ENCODE measurements around the gene CHD8.

The CHD8 gene

DNA sequence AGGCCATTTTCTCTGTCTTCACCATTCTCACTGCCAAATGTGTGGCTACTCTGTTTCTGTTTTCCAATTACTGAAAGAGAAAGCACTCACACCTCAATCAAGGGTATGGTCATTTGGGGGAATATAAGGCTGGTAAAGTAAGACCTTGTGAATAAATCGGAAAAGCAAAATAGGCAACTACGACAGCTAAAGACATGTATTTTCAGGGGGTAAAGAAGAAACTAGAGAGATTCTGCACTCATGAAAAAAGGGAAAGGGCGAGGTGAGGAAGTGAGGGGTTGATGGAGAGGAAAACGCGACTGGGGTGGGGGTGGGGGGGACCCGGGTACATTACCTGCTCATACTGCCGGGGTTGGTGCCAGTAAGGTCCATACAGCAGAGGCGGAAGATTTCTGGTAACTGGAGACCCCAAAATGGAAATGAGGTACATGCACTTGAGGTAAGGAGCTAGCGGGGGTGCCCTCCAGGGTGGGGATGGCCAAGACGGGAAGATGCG is 19.3 kb downstream of the CHD8 start:
- DNase-seq (ENCODE audit: low spot score): no peak
- in situ Hi-C loops (cut with MboI; ENCODE audit: low pct_unique_long_range_greater_than_20kb, low sequenced_read_pairs, unreplicated experiment): no loop called here
- TF ChIP-seq, protein P1, sequence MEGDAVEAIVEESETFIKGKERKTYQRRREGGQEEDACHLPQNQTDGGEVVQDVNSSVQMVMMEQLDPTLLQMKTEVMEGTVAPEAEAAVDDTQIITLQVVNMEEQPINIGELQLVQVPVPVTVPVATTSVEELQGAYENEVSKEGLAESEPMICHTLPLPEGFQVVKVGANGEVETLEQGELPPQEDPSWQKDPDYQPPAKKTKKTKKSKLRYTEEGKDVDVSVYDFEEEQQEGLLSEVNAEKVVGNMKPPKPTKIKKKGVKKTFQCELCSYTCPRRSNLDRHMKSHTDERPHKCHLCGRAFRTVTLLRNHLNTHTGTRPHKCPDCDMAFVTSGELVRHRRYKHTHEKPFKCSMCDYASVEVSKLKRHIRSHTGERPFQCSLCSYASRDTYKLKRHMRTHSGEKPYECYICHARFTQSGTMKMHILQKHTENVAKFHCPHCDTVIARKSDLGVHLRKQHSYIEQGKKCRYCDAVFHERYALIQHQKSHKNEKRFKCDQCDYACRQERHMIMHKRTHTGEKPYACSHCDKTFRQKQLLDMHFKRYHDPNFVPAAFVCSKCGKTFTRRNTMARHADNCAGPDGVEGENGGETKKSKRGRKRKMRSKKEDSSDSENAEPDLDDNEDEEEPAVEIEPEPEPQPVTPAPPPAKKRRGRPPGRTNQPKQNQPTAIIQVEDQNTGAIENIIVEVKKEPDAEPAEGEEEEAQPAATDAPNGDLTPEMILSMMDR (IDR thresholded peaks at IDR 0.05; ENCODE audit: extremely low read depth, insufficient read depth, missing control alignments): no peak

DNA sequence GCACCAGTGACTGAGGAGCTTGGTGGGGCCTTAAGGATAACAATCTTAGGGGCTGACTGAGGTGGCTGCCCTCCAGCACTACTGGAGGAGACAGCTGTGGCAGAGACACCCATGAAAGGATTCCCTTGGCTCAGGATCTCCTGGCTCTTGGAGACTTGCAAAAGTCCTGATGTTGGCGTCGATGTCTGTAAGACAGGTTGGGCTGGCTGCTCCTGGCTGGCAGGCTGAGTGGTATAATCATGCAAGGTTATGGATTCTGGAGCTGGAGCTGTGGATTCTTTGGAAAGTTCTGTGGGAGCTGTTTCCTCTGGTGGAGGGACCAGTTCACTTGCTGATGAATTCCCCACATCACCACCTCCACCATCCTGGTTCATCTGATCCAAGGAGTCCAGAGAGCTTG is 24.8 kb downstream of the CHD8 start:
- in situ Hi-C loops (cut with MboI; ENCODE audit: low pct_unique_long_range_greater_than_20kb, low sequenced_read_pairs, unreplicated experiment): no loop called here
- DNase-seq (ENCODE audit: low spot score): no peak
- TF ChIP-seq, protein P1 (IDR thresholded peaks at IDR 0.05; ENCODE audit: extremely low read depth, insufficient read depth, missing control alignments): no peak

DNA sequence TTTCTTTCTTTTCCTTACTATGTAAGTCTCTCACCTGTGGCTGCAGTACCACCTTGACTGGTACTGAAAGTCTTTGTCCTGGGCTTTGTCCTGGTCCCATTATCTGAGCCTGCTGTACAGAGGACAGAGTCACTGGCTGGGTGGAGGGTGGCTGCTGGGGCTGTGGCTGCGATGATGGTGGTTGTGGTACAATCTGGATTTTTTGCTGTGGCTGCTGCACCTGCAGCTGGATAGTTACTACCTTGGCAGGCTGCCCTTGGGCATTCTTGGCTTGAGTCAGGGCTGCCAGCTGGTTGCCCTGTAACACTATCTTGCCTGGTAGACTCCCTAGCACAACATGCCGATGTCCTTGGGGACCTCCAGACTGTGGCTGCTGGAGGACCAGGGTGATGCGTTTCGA is 27.0 kb downstream of the CHD8 start:
- DNase-seq (ENCODE audit: low spot score): no peak

GRCh38 chr14:21426692-21427091 is 29.2 kb downstream of the CHD8 start:
- DNase-seq (ENCODE audit: low spot score): no peak
- TF ChIP-seq, protein P1 (IDR thresholded peaks at IDR 0.05; ENCODE audit: extremely low read depth, insufficient read depth, missing control alignments): no peak
- in situ Hi-C loops (cut with MboI; ENCODE audit: low pct_unique_long_range_greater_than_20kb, low sequenced_read_pairs, unreplicated experiment): no loop called here

More for the DNA sequence above, 27.0 kb downstream of the CHD8 start:
- in situ Hi-C loops (cut with MboI; ENCODE audit: low pct_unique_long_range_greater_than_20kb, low sequenced_read_pairs, unreplicated experiment): no loop called here
- TF ChIP-seq, protein P1 (IDR thresholded peaks at IDR 0.05; ENCODE audit: extremely low read depth, insufficient read depth, missing control alignments): no peak

DNA sequence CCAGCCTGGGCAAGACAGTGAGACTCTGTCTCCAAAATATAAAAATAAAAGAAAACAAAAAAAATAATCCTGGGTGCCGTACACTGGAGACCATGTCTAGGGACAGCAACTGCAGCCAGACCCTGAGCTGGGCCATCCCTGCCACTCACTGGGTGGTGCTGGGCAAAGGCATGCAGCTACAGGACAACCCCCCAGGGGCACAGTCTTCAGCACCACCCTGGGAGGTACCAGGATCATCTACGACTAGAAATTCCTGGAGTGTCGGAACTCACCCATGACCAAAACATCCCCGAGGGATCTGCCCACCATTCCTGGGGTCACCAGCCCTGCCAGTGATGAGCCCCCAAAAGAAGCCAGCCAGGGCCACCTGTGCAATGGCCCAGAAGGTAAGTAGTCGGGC is 36.4 kb downstream of the CHD8 start:
- TF ChIP-seq, protein P1 (IDR thresholded peaks at IDR 0.05; ENCODE audit: extremely low read depth, insufficient read depth, missing control alignments): no peak
- DNase-seq (ENCODE audit: low spot score): no peak
- in situ Hi-C loops (cut with MboI; ENCODE audit: low pct_unique_long_range_greater_than_20kb, low sequenced_read_pairs, unreplicated experiment): no loop called here

GRCh38 chr14:21415329-21415728 is 40.6 kb downstream of the CHD8 start:
- TF ChIP-seq, protein P1 (IDR thresholded peaks at IDR 0.05; ENCODE audit: extremely low read depth, insufficient read depth, missing control alignments): no peak
- DNase-seq (ENCODE audit: low spot score): no peak
- in situ Hi-C loops (cut with MboI; ENCODE audit: low pct_unique_long_range_greater_than_20kb, low sequenced_read_pairs, unreplicated experiment): no loop called here
